GM21717 (cell line): ENCODE results near the gene CENPT.
A peak's percentile ranks its signal among the peaks of the same experiment; 100 is the strongest.
"Not testable (repeated sequence)": the region's sequence is repeated elsewhere in the genome, so short reads cannot be mapped to it uniquely, and the experiment has no call there.

Experiments
- ATAC-seq: cut with Tn5 transposase; IDR thresholded peaks from one replicate; pipeline ENCODE4 v1.9.1; 2021; ENCODE audit warnings: mild to moderate bottlenecking, moderate library complexity; ENCODE audit not compliant: unreplicated experiment

Gene CENPT

GRCh38 chr16:67877064-67877463, 29.6 kb upstream of the CENPT start:
- ATAC-seq: no peak

- no peak for ATAC-seq
Observed at GRCh38 chr16:67874372-67874771, 26.9 kb upstream of the CENPT start.

- ATAC-seq: no peak
Observed at GRCh38 chr16:67873435-67874370, 26.2 kb upstream of the CENPT start.

GRCh38 chr16:67872631-67873434, 25.3 kb upstream of the CENPT start, which contains the start of gene EDC4:
TSS of gene EDC4 (plus strand) at chr16:67873052. CDS start at chr16:67873262, 210 bp downstream.
- ATAC-seq: peak; percentile 63

- no peak for ATAC-seq
Observed at GRCh38 chr16:67872131-67872630, 24.7 kb upstream of the CENPT start.

- no peak for ATAC-seq
Observed at GRCh38 chr16:67871256-67871655, 23.8 kb upstream of the CENPT start.

GRCh38 chr16:67869653-67870052, 22.2 kb upstream of the CENPT start:
- no peak for ATAC-seq

- ATAC-seq: no peak
Observed at GRCh38 chr16:67868290-67868689, 20.8 kb upstream of the CENPT start.

GRCh38 chr16:67865318-67865717, 17.8 kb upstream of the CENPT start:
- no peak for ATAC-seq

GRCh38 chr16:67864594-67864993, 17.1 kb upstream of the CENPT start:
- no peak for ATAC-seq

GRCh38 chr16:67864044-67864443, 16.6 kb upstream of the CENPT start:
- not testable (repeated sequence) for ATAC-seq

- ATAC-seq: no peak
Observed at GRCh38 chr16:67862623-67863583, 15.4 kb upstream of the CENPT start.

GRCh38 chr16:67861877-67862276, 14.4 kb upstream of the CENPT start:
- ATAC-seq: no peak

GRCh38 chr16:67860589-67861398, 13.3 kb upstream of the CENPT start:
- ATAC-seq: no peak

- no peak for ATAC-seq
Observed at GRCh38 chr16:67858500-67858899, 11.0 kb upstream of the CENPT start.

- ATAC-seq: no peak
Observed at GRCh38 chr16:67857547-67858233, 10.2 kb upstream of the CENPT start.

GRCh38 chr16:67856927-67857546, 9.5 kb upstream of the CENPT start:
- no peak for ATAC-seq

- ATAC-seq: no peak
Observed at GRCh38 chr16:67855789-67856188, 8.3 kb upstream of the CENPT start.

- no peak for ATAC-seq
Observed at GRCh38 chr16:67853670-67854069, 6.2 kb upstream of the CENPT start.
